K562 (cell line): ENCODE data around the gene ABCC5. TPM values are rescaled to one million over a fixed set of nuclear protein-coding genes. Genes with fewer than 3 reads are reported as not detected.

Source experiments
- ATAC-seq: fragments of 200-7000 bp; cut with Tn5 transposase; 3 replicates; pipeline ENCODE4 v1.9.1; 2020; ENCODE audit warnings: moderate library complexity
- BruUV-seq: library from RNA; stranded (reverse); fragments of 400-500 nt; replicated peaks from 2 replicates; lab custom pipeline; 2021; lab: Mats Ljungman, UMichigan
- CTCF ChIA-PET: fragments of 300-600 bp; formaldehyde crosslinking; extraction: SDS; loops from one replicate; lab custom pipeline; 2021; ENCODE audit warnings: low intra/inter-chr PET ratio; lab: Yijun Ruan, JAX
- POLR2A ChIA-PET: fragments of 300-600, 350-650 bp; sonication (Branson Sonifier 250); formaldehyde crosslinking; extraction: SDS; loops from one replicate; lab custom pipeline; 2021; ENCODE audit warnings: antibody characterized with exemption, inconsistent platforms; lab: Yijun Ruan, JAX
- DNase-seq, 4 experiments: peaks; one replicate each; pipeline versions ENCODE4 v3.0.0 to v3.0.0-alpha.2; 2011 to 2018; ENCODE audit warnings: low spot score in 3 of 4, mixed read lengths in 3 of 4; ENCODE audit errors: extremely low read depth in 1 of 4
- FAIRE-seq: peaks from 2 replicates; lab custom pipeline; 2011; peaks lifted over from hg19 to GRCh38; lab: Jason Lieb, UNC
- H2AFZ ChIP-seq: 2 replicates; pipeline ENCODE4 v1.6.0; 2011; ENCODE audit warnings: low read depth, low read length, control low read depth, inconsistent platforms
- H3K27ac ChIP-seq: fragments of 200-600 bp; 3 replicates; pipeline ENCODE4 v1.8.0; 2011; ENCODE audit warnings: low read depth, mild to moderate bottlenecking, control low read depth, inconsistent platforms, low read length, moderate library complexity, mixed read lengths; ENCODE audit errors: extremely low read depth
- H3K27me3 ChIP-seq, 2 experiments: fragments of 300-600 bp in 1 of 2; 2 replicates in 1 of 2; 3 replicates in 1 of 2; pipeline versions ENCODE4 v1.6.0 to v1.8.0; 2011; ENCODE audit warnings: inconsistent platforms in 2 of 2, low read length in 2 of 2, mild to moderate bottlenecking in 1 of 2, mixed read lengths in 1 of 2, moderate library complexity in 1 of 2; ENCODE audit not compliant: control insufficient read depth in 2 of 2, insufficient read depth in 2 of 2
- H3K36me3 ChIP-seq: fragments of 300-600 bp; 3 replicates; pipeline ENCODE4 v1.8.0; 2011; ENCODE audit warnings: mild to moderate bottlenecking, low read length, inconsistent platforms; ENCODE audit not compliant: control insufficient read depth, insufficient read depth
- H3K4me1 ChIP-seq, 2 experiments: fragments of 200-600 bp in 1 of 2; replicated peaks in 1 of 2; 2 replicates in 1 of 2; 3 replicates in 1 of 2; pipeline versions ENCODE4 v1.5.1 to v1.8.0; 2011; ENCODE audit warnings: inconsistent platforms in 2 of 2, low read length in 2 of 2, mild to moderate bottlenecking in 1 of 2, mixed read lengths in 1 of 2, moderate library complexity in 1 of 2; ENCODE audit not compliant: control insufficient read depth in 2 of 2, insufficient read depth in 2 of 2
- H3K4me2 ChIP-seq: 2 replicates; pipeline ENCODE4 v1.6.1; 2011; ENCODE audit warnings: low read length, control low read depth, inconsistent platforms, mixed read lengths; ENCODE audit not compliant: insufficient read depth
- H3K4me3 ChIP-seq: fragments of 200-600 bp; sonication (generic), shearing (Covaris generic); 2 replicates; pipeline ENCODE4 v1.5.1; 2016; ENCODE audit warnings: control low read depth, inconsistent platforms
- H3K79me2 ChIP-seq: fragments of 200-600 bp; 3 replicates; pipeline ENCODE4 v1.8.0; 2011; ENCODE audit warnings: low read length, inconsistent platforms; ENCODE audit not compliant: control insufficient read depth, insufficient read depth
- H3K9ac ChIP-seq, 2 experiments: 2 replicates each; pipeline versions ENCODE4 v1.6.0 to v1.6.1; 2011; ENCODE audit warnings: low read depth in 2 of 2, low read length in 2 of 2, control low read depth in 1 of 2, inconsistent platforms in 1 of 2, mild to moderate bottlenecking in 1 of 2, mixed read lengths in 1 of 2; ENCODE audit not compliant: insufficient read depth in 1 of 2
- H3K9me1 ChIP-seq: one replicate; pipeline ENCODE4 v1.6.0; 2011; ENCODE audit warnings: inconsistent platforms, mild to moderate bottlenecking, low read length, moderate library complexity; ENCODE audit not compliant: control insufficient read depth, insufficient read depth
- H3K9me3 ChIP-seq: replicated peaks from 2 replicates; pipeline ENCODE4 v1.5.1; 2011; ENCODE audit warnings: low read depth, low read length, inconsistent platforms; ENCODE audit not compliant: control insufficient read depth, insufficient read depth
- H4K20me1 ChIP-seq: replicated peaks from 2 replicates; pipeline ENCODE4 v1.6.1; 2011; ENCODE audit warnings: low read length, inconsistent platforms, mixed read lengths; ENCODE audit not compliant: control insufficient read depth, insufficient read depth
- DEAF1 ChIP-seq: fragments of 450-650 bp; formaldehyde crosslinking; IDR thresholded peaks from 2 replicates; pipeline ENCODE4 v1.4.0; 2020; ENCODE audit warnings: mild to moderate bottlenecking, moderate library complexity
- EP300 ChIP-seq: IDR thresholded peaks from 2 replicates; pipeline ENCODE4 v1.6.1; 2012; ENCODE audit warnings: low read length, improper control_type of control experiment
- HEY1 ChIP-seq: fragments of 250-450 bp; sonication (Bioruptor Pico); IDR thresholded peaks from 2 replicates; pipeline ENCODE4 v1.5.0; 2020; ENCODE audit warnings: mild to moderate bottlenecking, moderate library complexity, borderline replicate concordance
- L3MBTL2 ChIP-seq: fragments of 450-650 bp; IDR thresholded peaks from 2 replicates; pipeline ENCODE4 v1.6.1; 2016; ENCODE audit warnings: mild to moderate bottlenecking, moderate library complexity
- LARP7 ChIP-seq: fragments of 450-650 bp; IDR thresholded peaks from 2 replicates; pipeline ENCODE4 v1.6.1; 2016
- MYNN ChIP-seq, 2 experiments: sonication (generic); formaldehyde crosslinking in 1 of 2; IDR thresholded peaks; 2 replicates each; pipeline versions ENCODE4 v1.5.0 to v1.6.1; 2016 to 2020; ENCODE audit warnings: antibody characterized with exemption in 1 of 2, missing genetic modification reagents in 1 of 2
- ZBTB34 ChIP-seq: fragments of 250-450 bp; sonication (Bioruptor Pico); IDR thresholded peaks from 2 replicates; pipeline ENCODE4 v1.8.0; 2021; ENCODE audit warnings: mild to moderate bottlenecking, moderate library complexity
- WGBS: fragments of 100-300 bp; shearing (Covaris generic); methylation state at CpG from one replicate; pipeline ENCODE4 v1.1.6; 2016; ENCODE audit warnings: low coverage, mixed read lengths; ENCODE audit not compliant: insufficient coverage; ENCODE audit errors: missing lambda C conversion rate; 5-methylcytosine and 5-hydroxymethylcytosine counted together
- in situ Hi-C: fragments of 300-500 bp; cut with MboI; formaldehyde crosslinking; loops from 4 replicates; pipeline ENCODE4 v1.15.0; 2018; ENCODE audit warnings: inconsistent platforms, mixed read lengths
- intact Hi-C: fragments of 100-400 bp; cut with micrococcal nuclease; formaldehyde crosslinking; loops from 2 replicates; pipeline ENCODE4 v1.14.2; 2022
- polyA plus RNA-seq, 8 experiments: library from polyadenylated mRNA; depleted of rRNA in 4 of 8; stranded (reverse) in 5 of 8; unstranded in 3 of 8; fragments of >200 nt; fragmentation: Nextera tagmentation in 2 of 8; fragmentation: Illumina TruSeq in 1 of 8; extraction: Ambion mirVana in 2 of 8; extraction: Trizol in 1 of 8; gene quantifications; 2 replicates each; pipeline versions ENCODE4 v1.2.1 to v1.2.3, GENCODE V29; 2011 to 2014; ENCODE audit warnings: inconsistent platforms in 1 of 8, missing spikeins in 1 of 8
- total RNA-seq, 7 experiments: library from RNA; depleted of rRNA in 6 of 7; stranded (reverse); fragments of >200 nt in 6 of 7; fragmentation: Illumina TruSeq in 2 of 7; extraction: Trizol in 2 of 7; gene quantifications; 2 replicates each; pipeline versions ENCODE4 v1.2.1 to v1.2.3, GENCODE V29; 2011 to 2021; ENCODE audit warnings: low replicate concordance in 1 of 7

Gene ABCC5
- total and polyA plus RNA-seq, 9 of the 15 experiments (the other 6 are each of a cell fraction or from before 2014, with no cell fraction given): 22.0 to 53.0 (median 41.9) TPM

GRCh38 chr3:183895774-183896173, 121.9 kb downstream of the ABCC5 start:
- no peaks in the 10 kb centered on the region for H3K9me1 ChIP-seq
- H3K9ac ChIP-seq: peak overlapping the region in 1 of 2 experiments; percentile 53; a peak in 1 of 4 replicates
- H3K79me2 ChIP-seq: no peaks in the 10 kb centered on the region
- BruUV-seq: no TSS peak
- no peaks in the 10 kb centered on the region for H3K36me3 ChIP-seq
- no peak overlapping the region for H3K27ac ChIP-seq
- no peaks in the 10 kb centered on the region for H4K20me1 ChIP-seq
- H3K9me3 ChIP-seq: no peaks in the 10 kb centered on the region
- no peak for ATAC-seq
- no peak overlapping the region for H3K4me2 ChIP-seq
- intact Hi-C loops: loop anchor here (1.0 to 2.0 kb wide), 3 partner anchors 221 to 394 kb away; no protein-coding TSS in a partner anchor
- in situ Hi-C loops: loop anchor here (5.0 kb wide), 1 partner anchor 222 kb away; no protein-coding TSS in a partner anchor
- ChIA-PET CTCF (interaction anchor here (0.6 to 2.8 kb wide), 10 partner anchors 11 to 648 kb away, joined by 3 to 17 read pairs (median 8); partner anchors contain the start of genes ABCC5, EEF1AKMT4 and PARL), POLR2A (interaction anchor here (0.6 to 1.8 kb wide), 8 partner anchors 10 to 449 kb away, joined by 3 to 7 read pairs (median 4); partner anchors contain the start of gene ABCF3)
- TF ChIP-seq DEAF1: no peak
- TF ChIP-seq MYNN (IDR thresholded peaks at IDR 0.05): no peak
- no peak for TF ChIP-seq MYNN (CRISPR knock-in tag; IDR thresholded peaks at IDR 0.05)
- TF ChIP-seq EP300: no peak
- no peak for TF ChIP-seq HEY1 (CRISPR knock-in tag)
- no peak for TF ChIP-seq ZBTB34 (CRISPR knock-in tag)
- no peak for TF ChIP-seq L3MBTL2
- no peak for TF ChIP-seq LARP7
- no peak overlapping the region for H2AFZ ChIP-seq
- peaks cover 19 to 38% of the 10 kb centered on the region in 2 experiments; a peak in 4 of 5 replicates for H3K27me3 ChIP-seq
- H3K4me1 ChIP-seq: 0 out of 5 replicates have a peak, but pooled peaks cover 0 to 3% of the 10 kb centered on the region in 2 experiments
- 33% methylated on average over 6 of the region's 6 CpGs for WGBS
- peak in 1 of 4 experiments; percentile 4 for DNase-seq
- H3K4me3 ChIP-seq: no peak overlapping the region
- FAIRE-seq: no peak
